Heart left ventricle (tissue), 16 donors: ENCODE results near the gene TMEM271. TPM values are rescaled to one million over a fixed set of nuclear protein-coding genes. Genes with fewer than 3 reads are reported as not detected.

ENCODE experiments used
- ATAC-seq, 4 donors: fragments of 200-7000 bp; cut with Tn5 transposase; one replicate each; pipeline ENCODE4 v1.9.1; 2020 to 2022; ENCODE audit warnings: moderate library complexity in 4 of 4, mild to moderate bottlenecking in 3 of 4, moderate number of reproducible peaks in 1 of 4
- DNase-seq, 5 donors: peaks; one replicate each; pipeline ENCODE4 v3.0.0-alpha.2; 2020
- H3K27ac ChIP-seq, 12 donors: fragments of 200-600 bp; sonication (generic) in 4 of 12; one replicate each; pipeline versions ENCODE4 v1.5.0 to v1.8.0; 2016 to 2022; ENCODE audit warnings: mild to moderate bottlenecking in 2 of 12
- H3K27me3 ChIP-seq, 9 donors: fragments of 200-600 bp; sonication (generic) in 2 of 9; one replicate each; pipeline versions ENCODE4 v1.5.1 to v1.8.0; 2016 to 2022; ENCODE audit warnings: mild to moderate bottlenecking in 3 of 9
- H3K36me3 ChIP-seq, 9 donors: fragments of 200-600 bp; sonication (generic) in 2 of 9; one replicate each; pipeline versions ENCODE4 v1.5.0 to v1.8.0; 2018 to 2022; ENCODE audit warnings: mild to moderate bottlenecking in 2 of 9
- H3K4me1 ChIP-seq, 12 donors: fragments of 200-600 bp; sonication (generic) in 4 of 12; one replicate each; pipeline versions ENCODE4 v1.5.0 to v1.8.0; 2016 to 2022; ENCODE audit warnings: mild to moderate bottlenecking in 3 of 12
- H3K4me3 ChIP-seq, 12 donors: fragments of 200-600 bp; sonication (generic) in 4 of 12; one replicate each; pipeline versions ENCODE4 v1.5.0 to v1.8.0; 2017 to 2022; ENCODE audit warnings: mild to moderate bottlenecking in 9 of 12, moderate library complexity in 4 of 12
- H3K9me3 ChIP-seq, 12 donors: fragments of 200-600 bp; sonication (generic) in 4 of 12; one replicate each; pipeline versions ENCODE4 v1.5.0 to v1.8.0; 2016 to 2022; ENCODE audit warnings: mild to moderate bottlenecking in 1 of 12
- POLR2A ChIP-seq, 2 donors: fragments of 450-650 bp; IDR thresholded peaks; one replicate each; pipeline ENCODE4 v1.6.1; 2017; ENCODE audit warnings: antibody characterized with exemption in 2 of 2, mild to moderate bottlenecking in 2 of 2, moderate library complexity in 2 of 2
- WGBS, 4 donors: extraction: QIAGEN DNeasy Blood & Tissue Kit in 2 of 4; methylation state at CpG; one replicate each; pipeline versions ENCODE4 v1.1.5 to v1.1.7; 2013 to 2018; 5-methylcytosine and 5-hydroxymethylcytosine counted together
- intact Hi-C, 10 donors: fragments of 100-400 bp; cut with DNase I; formaldehyde crosslinking; loops; one replicate each; pipeline versions ENCODE4 v1.11.1 to v1.14.2; 2022
- polyA plus RNA-seq, 2 donors: library from polyadenylated mRNA; stranded (reverse); fragments of 200-250 nt; gene quantifications; one replicate each; pipeline ENCODE4 v1.2.3, GENCODE V29; 2013
- total RNA-seq, 9 donors: library from RNA; depleted of rRNA in 2 of 9; stranded (reverse); fragments of >200 nt in 2 of 9; fragmentation: NEBNext Ultra II Directional in 3 of 9; extraction: Animal tissue kit (Norgen Biotek cat#: 25700) in 3 of 9; gene quantifications; one replicate each; pipeline versions ENCODE4 v1.1.0 to v1.2.4, GENCODE V29; 2016 to 2023
- TF ChIP-seq, protein P1 (sequence below), 12 donors: fragments of 200-600 bp; sonication (generic) in 4 of 12; IDR thresholded peaks; one replicate each; pipeline versions ENCODE4 v1.5.0 to v1.8.0; 2018 to 2022; ENCODE audit warnings: antibody characterized with exemption in 12 of 12, mild to moderate bottlenecking in 5 of 12
- donor health status: ischemic (EF 13 %, LVEDD 7.1; RV severe dilation, severe dysfunction).
- donor health status: healthy with polysubstance abuse.
- donor health status: DM: no; HTN: yes; CAD: no.
- donor health status: DM: no; HTN: no; CAD: no.
- donor health status: ischemic (EF 25% LVEDD 6.9; RV normal size, moderate dysfunction).
- donor health status: ischemic (EF 25% LVEDD 5.7; RV mildly dilated, moderate dysfunction).
- donor health status: healthy.
- donor health status: DM: yes; HTN: yes; CAD: no.
- donor health status: ischemic (EF 35%, LVEDD 5.7; RV mildly dilated, moderate dysfunction).
- donor health status: nonischemic (EF 11% LVEDD 7.7; RV severe dilation, severe dysfunction).
- donor health status: DM: yes; HTN: yes; CAD: no.
- donor health status: PGD.
- donor health status: ischemic (EF 29% LVEDD 5.4; RV normal size, mild dysfunction).
- donor health status: nonischemic (EF 23%, LVEDD 6.1; RV moderate dilation, normal function).

The TMEM271 gene
- total and polyA plus RNA-seq, 11 donors = not detected

- no peak for ATAC-seq
- WGBS, 4 donors = 36 to 52% (median 39%) methylated on average over 10 to 11 of the region's 11 CpGs
- intact Hi-C loops = no loop called here
- Histone ChIP-seq H3K27me3 (peaks cover 6 to 74% (median 42%) of the 10 kb centered on the region in 9 donors), H3K4me1 (peaks cover 0 to 27% (median under 1%) of the 10 kb centered on the region in 12 donors), H3K4me3 (no peak overlapping the region), H3K9me3 (peaks cover 0 to 18% (median 8%) of the 10 kb centered on the region in 12 donors), H3K36me3 (no peaks in the 10 kb centered on the region), H3K27ac (no peak overlapping the region)
- no peak for DNase-seq
- TF ChIP-seq, protein P1, sequence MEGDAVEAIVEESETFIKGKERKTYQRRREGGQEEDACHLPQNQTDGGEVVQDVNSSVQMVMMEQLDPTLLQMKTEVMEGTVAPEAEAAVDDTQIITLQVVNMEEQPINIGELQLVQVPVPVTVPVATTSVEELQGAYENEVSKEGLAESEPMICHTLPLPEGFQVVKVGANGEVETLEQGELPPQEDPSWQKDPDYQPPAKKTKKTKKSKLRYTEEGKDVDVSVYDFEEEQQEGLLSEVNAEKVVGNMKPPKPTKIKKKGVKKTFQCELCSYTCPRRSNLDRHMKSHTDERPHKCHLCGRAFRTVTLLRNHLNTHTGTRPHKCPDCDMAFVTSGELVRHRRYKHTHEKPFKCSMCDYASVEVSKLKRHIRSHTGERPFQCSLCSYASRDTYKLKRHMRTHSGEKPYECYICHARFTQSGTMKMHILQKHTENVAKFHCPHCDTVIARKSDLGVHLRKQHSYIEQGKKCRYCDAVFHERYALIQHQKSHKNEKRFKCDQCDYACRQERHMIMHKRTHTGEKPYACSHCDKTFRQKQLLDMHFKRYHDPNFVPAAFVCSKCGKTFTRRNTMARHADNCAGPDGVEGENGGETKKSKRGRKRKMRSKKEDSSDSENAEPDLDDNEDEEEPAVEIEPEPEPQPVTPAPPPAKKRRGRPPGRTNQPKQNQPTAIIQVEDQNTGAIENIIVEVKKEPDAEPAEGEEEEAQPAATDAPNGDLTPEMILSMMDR (IDR thresholded peaks at IDR 0.05) = no peak
- no peak for TF ChIP-seq POLR2A (IDR thresholded peaks at IDR 0.05)
Observed at GRCh38 chr4:579543-580175, 3.6 kb upstream of the TMEM271 start.

GRCh38 chr4:578451-579443 lies 2.7 kb upstream of the TMEM271 start:
- no peak for DNase-seq

DNA sequence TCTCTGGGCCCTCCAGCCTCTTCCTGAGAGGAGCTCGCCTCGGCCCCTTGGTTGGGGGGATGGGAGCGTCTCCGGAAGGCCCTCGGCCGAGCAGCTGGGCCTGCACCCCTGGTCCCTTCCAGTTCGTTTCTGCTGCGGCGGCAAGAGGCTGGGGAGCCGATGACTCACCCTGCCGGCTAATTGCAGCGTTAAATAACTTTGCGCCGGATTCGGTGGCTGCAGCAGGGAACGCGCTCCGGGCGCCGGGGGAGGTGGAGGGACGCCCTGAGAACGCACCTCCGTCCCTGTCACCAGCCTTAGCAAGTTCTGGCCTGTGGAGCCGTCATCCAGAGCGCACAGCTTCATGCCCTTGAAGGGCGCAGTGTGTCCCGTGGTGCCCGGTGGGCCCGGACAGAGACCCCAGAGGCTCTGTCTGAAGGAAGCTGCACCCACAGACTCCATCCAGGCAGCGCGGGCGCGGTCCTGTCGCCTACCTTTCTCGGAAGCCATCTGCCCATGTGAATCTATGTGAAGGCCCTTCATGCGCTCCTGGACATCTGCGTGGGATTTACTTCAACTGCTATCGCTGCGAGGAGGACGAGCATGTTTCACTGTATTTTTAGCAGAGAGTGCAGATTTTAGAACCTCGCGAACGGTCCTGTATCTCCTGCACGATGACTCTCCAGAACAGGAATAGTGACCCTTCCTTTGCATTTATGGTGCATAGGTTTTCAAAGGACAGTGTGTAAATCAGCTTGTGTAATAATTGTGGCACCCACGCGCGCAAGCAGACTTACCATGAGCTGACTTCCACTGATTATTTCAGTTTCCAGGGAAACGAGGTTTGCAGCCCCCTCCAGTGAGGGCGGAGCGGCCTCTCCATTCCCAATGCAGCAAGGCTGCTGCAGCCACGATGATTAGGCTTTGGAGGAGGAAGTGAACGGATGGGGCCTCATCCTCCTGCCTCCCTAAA lies 1.7 kb upstream of the TMEM271 start:
- ATAC-seq (no peak), DNase-seq (no peak)
- H3K27ac ChIP-seq = no peak overlapping the region
- TF ChIP-seq POLR2A (IDR thresholded peaks at IDR 0.05) = no peak
- TF ChIP-seq, protein P1 (IDR thresholded peaks at IDR 0.05) = no peak
- H3K36me3 ChIP-seq = no peaks in the 10 kb centered on the region
- H3K9me3 ChIP-seq = peaks cover 0 to under 1% (median 0%) of the 10 kb centered on the region in 12 donors
- intact Hi-C loops = no loop called here
- peaks cover 0 to 33% (median 3%) of the 10 kb centered on the region in 12 donors for H3K4me1 ChIP-seq
- H3K4me3 ChIP-seq = peak overlapping the region in 1 of 12 donors; percentile 5
- H3K27me3 ChIP-seq = peaks cover 20 to 82% (median 57%) of the 10 kb centered on the region in 9 donors
- WGBS, 4 donors = 2 to 5% (median 3%) methylated on average over 20 to 52 of the region's 52 CpGs

More at GRCh38 chr4:578451-579443, 2.7 kb upstream of the TMEM271 start:
- ATAC-seq = no peak
- H3K4me3 ChIP-seq = no peak overlapping the region
- peaks cover 0 to 10% (median 4%) of the 10 kb centered on the region in 12 donors for H3K9me3 ChIP-seq
- intact Hi-C loops = no loop called here
- H3K36me3 ChIP-seq = no peaks in the 10 kb centered on the region
- H3K27ac ChIP-seq = no peak overlapping the region
- peaks cover 0 to 33% (median 3%) of the 10 kb centered on the region in 12 donors for H3K4me1 ChIP-seq
- 15 to 45% (median 17%) methylated on average over 27 to 32 of the region's 32 CpGs for WGBS, 4 donors
- peaks cover 13 to 79% (median 51%) of the 10 kb centered on the region in 9 donors for H3K27me3 ChIP-seq
- TF ChIP-seq POLR2A (IDR thresholded peaks at IDR 0.05) = no peak
- TF ChIP-seq, protein P1 (IDR thresholded peaks at IDR 0.05) = no peak
